ENCODE measurements around the gene ZNF410. TPM values are rescaled to one million over a fixed set of nuclear protein-coding genes. Genes with fewer than 3 reads are reported as not detected.
"Not testable (repeated sequence)": the region's sequence is repeated elsewhere in the genome, so short reads cannot be mapped to it uniquely, and the experiment has no call there.

ZNF410 gene
- total RNA-seq, 4 donors from 2014 or later: 36.5 to 67.6 (median 41.6) TPM

DNA sequence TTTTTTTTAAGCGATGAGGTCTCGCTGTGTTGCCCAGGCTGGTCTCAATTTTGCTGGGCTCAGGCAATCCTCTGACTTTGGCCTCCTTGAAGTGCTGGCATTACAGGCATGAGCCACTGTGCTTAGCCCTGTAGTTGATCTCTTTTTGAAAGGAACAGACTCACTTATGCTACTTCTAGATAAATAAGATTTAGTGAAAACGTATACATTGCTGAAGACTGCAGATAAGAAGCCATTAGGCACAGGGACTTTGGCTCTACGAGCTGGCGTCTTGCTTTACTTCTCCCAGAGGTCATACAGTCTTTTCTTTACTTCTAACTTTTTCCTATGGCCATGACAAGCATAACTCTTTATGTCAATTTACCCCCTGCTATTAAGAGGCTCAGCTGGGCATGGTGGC lies 25.6 kb upstream of the ZNF410 start:
- H3K4me3 ChIP-seq: no peak overlapping the region
- H3K27ac ChIP-seq (replicated peaks in 1 of 4): no peak overlapping the region
- H3K4me1 ChIP-seq: no peaks in the 10 kb centered on the region
- no peaks in the 10 kb centered on the region for H3K27me3 ChIP-seq
- H3K9me3 ChIP-seq: no peaks in the 10 kb centered on the region
- no peak for TF ChIP-seq POLR2A (IDR thresholded peaks at IDR 0.05; ENCODE audit: low read depth)
- TF ChIP-seq EP300 (IDR thresholded peaks at IDR 0.05): no peak
- no peak for TF ChIP-seq CTCF (IDR thresholded peaks at IDR 0.05)
- TF ChIP-seq POLR2AphosphoS5 (IDR thresholded peaks at IDR 0.05): no peak
- intact Hi-C loops (cut with DNase I): no loop called here
- peaks cover 13 to 60% (median 20%) of the 10 kb centered on the region in 4 donors for H3K36me3 ChIP-seq
- no peak for DNase-seq (ENCODE audit: extremely low spot score)
- WGBS: 96% methylated on average over 5 of the region's 5 CpGs

GRCh38 chr14:73862480-73862879 lies 24.2 kb upstream of the ZNF410 start:
- Histone ChIP-seq H3K4me3 (no peak overlapping the region), H3K9me3 (no peaks in the 10 kb centered on the region), H3K4me1 (no peaks in the 10 kb centered on the region), H3K27me3 (no peaks in the 10 kb centered on the region), H3K36me3 (peaks cover 13 to 65% (median 20%) of the 10 kb centered on the region in 4 donors), H3K27ac (replicated peaks in 1 of 4) (no peak overlapping the region)
- DNase-seq (ENCODE audit: extremely low spot score): no peak
- intact Hi-C loops (cut with DNase I): no loop called here
- 93% methylated on average over 8 of the region's 8 CpGs for WGBS
- no peak for TF ChIP-seq CTCF (IDR thresholded peaks at IDR 0.05)
- no peak for TF ChIP-seq POLR2A (IDR thresholded peaks at IDR 0.05; ENCODE audit: low read depth)
- no peak for TF ChIP-seq POLR2AphosphoS5 (IDR thresholded peaks at IDR 0.05)
- no peak for TF ChIP-seq EP300 (IDR thresholded peaks at IDR 0.05)

GRCh38 chr14:73863209-73863608 lies 23.4 kb upstream of the ZNF410 start:
- DNase-seq (ENCODE audit: extremely low spot score): no peak
- intact Hi-C loops (cut with DNase I): no loop called here
- no peaks in the 10 kb centered on the region for H3K9me3 ChIP-seq
- no peaks in the 10 kb centered on the region for H3K27me3 ChIP-seq
- H3K4me1 ChIP-seq: no peaks in the 10 kb centered on the region
- H3K4me3 ChIP-seq: no peak overlapping the region
- 95% methylated on average over 2 of the region's 2 CpGs for WGBS
- TF ChIP-seq POLR2AphosphoS5 (IDR thresholded peaks at IDR 0.05): no peak
- no peak for TF ChIP-seq CTCF (IDR thresholded peaks at IDR 0.05)
- TF ChIP-seq POLR2A (IDR thresholded peaks at IDR 0.05; ENCODE audit: low read depth): no peak
- H3K36me3 ChIP-seq: peaks cover 13 to 72% (median 20%) of the 10 kb centered on the region in 4 donors
- H3K27ac ChIP-seq (replicated peaks in 1 of 4): no peak overlapping the region

DNA sequence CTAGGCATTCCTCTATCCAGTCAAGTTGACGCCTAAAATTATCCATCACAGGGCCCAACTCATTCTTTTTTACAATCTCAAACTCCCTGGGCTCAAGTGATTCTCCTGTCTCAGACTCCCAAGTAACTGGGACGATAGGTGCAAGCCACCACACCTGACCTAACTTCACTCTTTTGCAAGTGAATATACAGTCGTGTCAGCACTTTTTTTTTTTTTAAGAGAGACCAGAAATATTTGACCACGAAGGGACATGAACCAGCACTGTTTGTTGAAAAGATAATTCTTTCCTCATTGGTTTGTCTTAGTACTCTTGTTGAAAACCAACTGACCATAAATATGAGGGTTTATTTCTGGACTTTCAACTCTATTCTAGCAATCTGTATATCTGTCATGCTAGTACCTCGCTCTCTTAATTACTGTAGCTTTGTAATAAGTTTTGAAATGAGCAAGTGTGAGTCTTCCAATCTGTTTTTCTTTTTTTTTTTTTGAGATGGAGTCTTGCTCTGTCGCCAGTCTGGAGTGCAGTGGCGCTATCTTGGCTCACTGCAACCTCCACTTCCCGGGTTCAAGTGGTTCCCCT lies 21.0 kb upstream of the ZNF410 start:
- Histone ChIP-seq H3K4me1 (no peaks in the 10 kb centered on the region), H3K36me3 (peaks cover 13 to 70% (median 19%) of the 10 kb centered on the region in 4 donors), H3K27ac (replicated peaks in 1 of 4) (no peak overlapping the region), H3K27me3 (no peaks in the 10 kb centered on the region), H3K4me3 (no peak overlapping the region), H3K9me3 (no peaks in the 10 kb centered on the region)
- TF ChIP-seq POLR2AphosphoS5 (IDR thresholded peaks at IDR 0.05) (no peak), EP300 (IDR thresholded peaks at IDR 0.05) (no peak), POLR2A (IDR thresholded peaks at IDR 0.05; ENCODE audit: low read depth) (no peak), CTCF (IDR thresholded peaks at IDR 0.05) (no peak)
- intact Hi-C loops (cut with DNase I): no loop called here
- 83% methylated on average over 8 of the region's 8 CpGs for WGBS
- no peak for DNase-seq (ENCODE audit: extremely low spot score)

DNA sequence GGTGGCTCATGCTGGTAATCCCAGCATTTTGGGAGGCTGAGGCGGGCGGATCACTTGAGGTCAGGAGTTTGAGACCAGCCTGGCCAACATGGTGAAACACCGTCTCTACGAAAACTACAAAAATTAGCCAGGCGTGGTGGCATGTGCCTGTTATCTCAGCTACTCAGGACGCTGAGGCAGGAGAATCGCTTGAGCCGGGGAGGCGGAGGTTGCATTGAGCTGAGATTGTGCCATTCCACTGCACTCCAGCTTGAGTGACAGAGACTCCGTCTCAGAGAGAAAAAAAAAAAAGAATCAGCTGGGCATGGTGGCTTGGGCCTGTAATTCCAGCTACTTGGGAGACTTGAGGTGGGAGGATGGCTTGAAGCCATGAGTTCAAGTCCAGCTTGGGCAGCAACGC lies 16.9 kb upstream of the ZNF410 start:
- H3K27me3 ChIP-seq; H3K4me1 ChIP-seq; H3K4me3 ChIP-seq; H3K27ac ChIP-seq (replicated peaks in 1 of 4); DNase-seq (ENCODE audit: extremely low spot score); intact Hi-C loops (cut with DNase I); H3K9me3 ChIP-seq: not testable (repeated sequence)
- WGBS: 98% methylated on average over 6 of the region's 11 CpGs
- H3K36me3 ChIP-seq: peaks cover 4 to 33% (median 8%) of the 10 kb centered on the region in 4 donors

All from esophagus muscularis mucosa (tissue), 4 donors.